ENCODE results near the gene DYDC2. TPM values are rescaled to one million over a fixed set of nuclear protein-coding genes. Genes with fewer than 3 reads are reported as not detected.

DYDC2 gene
- total RNA-seq = not detected in 2 replicates

GRCh38 chr10:80356563-80356988 is at the start of gene DYDC2, which contains the start of gene DYDC1:
TSS of gene DYDC2 (plus strand) at chr10:80356781. CDS start at chr10:80362444, 5,663 bp downstream.
TSS of gene DYDC1 (minus strand) at chr10:80356755. CDS start at chr10:80352601, 4,154 bp downstream.

GRCh38 chr10:80408242-80409101 is 51.9 kb downstream of the DYDC2 start, which contains the start of gene PRXL2A:
TSS of gene PRXL2A (plus strand) at chr10:80408551. CDS start at chr10:80420468, 11,917 bp downstream.

Other genes starting within 250 kb of the DYDC2 start
- gene PLAC9, start 224.1 kb upstream of the DYDC2 start, total RNA-seq = 0.78 TPM in 1 of 2 replicates, not detected in the other
- 84.6 and 99.6 TPM in 2 replicates for gene ANXA11, start 151.2 kb upstream of the DYDC2 start, total RNA-seq
- not detected in 2 replicates for gene MAT1A, start 67.1 kb upstream of the DYDC2 start, total RNA-seq
- not detected in 2 replicates for gene DYDC1, start within 50 bp of the DYDC2 start, total RNA-seq
- gene PRXL2A, start 51.8 kb downstream of the DYDC2 start, total RNA-seq = 45.6 and 54.7 TPM in 2 replicates
- 62.6 and 70.0 TPM in 2 replicates for gene TSPAN14, start 97.5 kb downstream of the DYDC2 start, total RNA-seq
- not detected in 2 replicates for gene SH2D4B, start 181.1 kb downstream of the DYDC2 start, total RNA-seq

All from airway epithelial cell (primary cell).